Thyroid gland (tissue), 4 donors: ENCODE measurements around the gene COL27A1.

Experiments used
- CTCF ChIP-seq, 6 experiments: fragments of 200-600 bp in 3 of 6; fragments of 450-650 bp in 3 of 6; sonication (generic) in 3 of 6; IDR thresholded peaks; one replicate each; pipeline ENCODE4 v1.5.1; 2016 to 2019; ENCODE audit warnings: antibody characterized with exemption in 6 of 6, mild to moderate bottlenecking in 2 of 6, inconsistent platforms in 1 of 6, moderate library complexity in 1 of 6
- POLR2A ChIP-seq, 2 donors: fragments of 450-650 bp; IDR thresholded peaks; one replicate each; pipeline ENCODE4 v1.6.1; 2017; ENCODE audit warnings: antibody characterized with exemption in 2 of 2, mild to moderate bottlenecking in 2 of 2, moderate library complexity in 1 of 2

DNA sequence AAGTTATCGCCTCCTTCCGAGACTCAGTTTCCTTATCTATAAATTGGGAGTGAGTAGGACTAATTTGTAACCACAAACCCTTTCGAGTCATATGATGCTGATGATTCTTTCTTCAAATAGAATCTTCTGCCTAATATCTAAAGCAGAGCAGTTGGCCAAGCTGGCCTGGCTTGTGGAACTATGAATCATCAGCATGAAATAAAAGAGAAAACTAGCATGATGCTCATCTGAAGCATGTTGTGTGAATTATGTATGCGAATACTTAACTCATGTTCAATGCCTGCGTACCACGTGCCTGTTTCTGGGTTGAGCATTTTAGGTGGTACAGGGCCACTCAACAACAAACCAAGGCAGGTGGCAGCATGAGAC is 152.5 kb downstream of the COL27A1 start:
- TF ChIP-seq CTCF (IDR thresholded peaks at IDR 0.05), result no peak
- TF ChIP-seq POLR2A (IDR thresholded peaks at IDR 0.05), result no peak
